PC-9 (cell line): ENCODE data around the gene GATA3.

ENCODE experiments used
- EZH2 ChIP-seq: fragments of 200-600 bp; sonication (generic); IDR thresholded peaks from 2 replicates; pipeline ENCODE4 v1.8.0; 2017; ENCODE audit warnings: antibody characterized with exemption, low read depth
- TF ChIP-seq, protein P1 (sequence below): fragments of 200-600 bp; sonication (generic); conservative IDR thresholded peaks from 2 replicates; pipeline ENCODE4 v1.6.1; 2017; ENCODE audit warnings: mixed run types, antibody characterized with exemption, mild to moderate bottlenecking, moderate library complexity

DNA sequence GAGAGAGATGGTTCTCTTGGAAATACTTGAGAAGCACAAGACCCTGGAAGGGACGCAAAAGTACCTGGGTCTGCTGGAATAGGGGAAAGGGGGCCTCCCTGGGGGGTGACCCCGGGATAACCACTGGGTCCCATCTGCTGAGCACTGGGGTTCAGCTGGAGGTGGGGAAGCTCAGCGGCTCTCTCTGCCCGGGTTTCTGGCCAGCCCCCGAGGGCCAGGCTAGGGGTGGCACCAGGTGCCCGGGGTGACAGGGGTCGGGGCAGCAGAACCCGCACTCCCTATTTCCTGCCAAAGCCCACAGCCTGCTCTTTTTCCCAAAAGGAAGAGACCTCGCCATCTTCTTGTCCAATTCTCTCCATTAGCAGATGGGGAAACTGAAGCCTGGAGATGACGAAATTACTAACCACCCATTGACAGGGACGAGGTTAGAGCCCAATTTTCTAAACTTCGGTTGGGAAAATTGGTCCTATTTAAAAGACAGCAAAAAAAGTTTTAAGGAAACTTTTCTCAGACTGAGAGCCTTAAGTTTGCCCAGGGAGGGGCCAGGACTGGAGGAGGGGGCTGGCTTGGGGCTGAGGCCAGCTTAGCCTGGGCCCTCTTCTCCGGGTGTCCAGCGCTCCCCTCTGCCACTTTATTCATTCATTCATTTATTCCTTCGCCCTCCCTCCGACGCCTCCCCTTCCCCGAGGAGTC is 17.8 kb upstream of the GATA3 start:
- TF ChIP-seq, protein P1, sequence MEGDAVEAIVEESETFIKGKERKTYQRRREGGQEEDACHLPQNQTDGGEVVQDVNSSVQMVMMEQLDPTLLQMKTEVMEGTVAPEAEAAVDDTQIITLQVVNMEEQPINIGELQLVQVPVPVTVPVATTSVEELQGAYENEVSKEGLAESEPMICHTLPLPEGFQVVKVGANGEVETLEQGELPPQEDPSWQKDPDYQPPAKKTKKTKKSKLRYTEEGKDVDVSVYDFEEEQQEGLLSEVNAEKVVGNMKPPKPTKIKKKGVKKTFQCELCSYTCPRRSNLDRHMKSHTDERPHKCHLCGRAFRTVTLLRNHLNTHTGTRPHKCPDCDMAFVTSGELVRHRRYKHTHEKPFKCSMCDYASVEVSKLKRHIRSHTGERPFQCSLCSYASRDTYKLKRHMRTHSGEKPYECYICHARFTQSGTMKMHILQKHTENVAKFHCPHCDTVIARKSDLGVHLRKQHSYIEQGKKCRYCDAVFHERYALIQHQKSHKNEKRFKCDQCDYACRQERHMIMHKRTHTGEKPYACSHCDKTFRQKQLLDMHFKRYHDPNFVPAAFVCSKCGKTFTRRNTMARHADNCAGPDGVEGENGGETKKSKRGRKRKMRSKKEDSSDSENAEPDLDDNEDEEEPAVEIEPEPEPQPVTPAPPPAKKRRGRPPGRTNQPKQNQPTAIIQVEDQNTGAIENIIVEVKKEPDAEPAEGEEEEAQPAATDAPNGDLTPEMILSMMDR: no peak
- no peak for TF ChIP-seq EZH2
